GM23338 (cell line): ENCODE data around the gene SMURF2. TPM values are rescaled to one million over a fixed set of nuclear protein-coding genes. Genes with fewer than 3 reads are reported as not detected.

Source experiments
- ATAC-seq: fragments of 200-7000 bp; cut with Tn5 transposase; 3 replicates; pipeline ENCODE4 v1.9.1; 2020
- DNase-seq: peaks from one replicate; pipeline ENCODE4 v3.0.0-alpha.2; 2015; ENCODE audit warnings: low spot score
- H2AFZ ChIP-seq: fragments of 200-600 bp; sonication (generic); 2 replicates; pipeline ENCODE4 v1.8.0; 2016; ENCODE audit warnings: antibody characterized with exemption, mild to moderate bottlenecking, moderate library complexity
- H3F3A ChIP-seq: fragments of 200-600 bp; sonication (generic); replicated peaks from 2 replicates; pipeline ENCODE4 v1.8.0; 2017; ENCODE audit warnings: antibody characterized with exemption, mixed run types, low read depth
- H3K27ac ChIP-seq: fragments of 200-600 bp; sonication (generic); 2 replicates; pipeline ENCODE4 v1.6.1; 2016; ENCODE audit warnings: low read depth
- H3K27me3 ChIP-seq: fragments of 200-600 bp; sonication (generic); 2 replicates; pipeline ENCODE4 v1.8.0; 2016; ENCODE audit warnings: mild to moderate bottlenecking, mixed run types, moderate library complexity; ENCODE audit not compliant: insufficient read depth
- H3K36me3 ChIP-seq: fragments of 200-600 bp; sonication (generic); 2 replicates; pipeline ENCODE4 v1.8.0; 2016; ENCODE audit warnings: mild to moderate bottlenecking; ENCODE audit not compliant: insufficient read depth
- H3K4me1 ChIP-seq: fragments of 200-600 bp; sonication (generic); 2 replicates; pipeline ENCODE4 v1.8.0; 2016; ENCODE audit warnings: mild to moderate bottlenecking, moderate library complexity; ENCODE audit not compliant: insufficient read depth
- H3K4me2 ChIP-seq: fragments of 200-600 bp; sonication (generic); 2 replicates; pipeline ENCODE4 v1.7.1; 2017; ENCODE audit warnings: mixed run types
- H3K4me3 ChIP-seq: fragments of 200-600 bp; sonication (generic); 2 replicates; pipeline ENCODE4 v1.6.1; 2016; ENCODE audit warnings: mixed run types
- H3K79me2 ChIP-seq: fragments of 200-600 bp; sonication (generic); replicated peaks from 2 replicates; pipeline ENCODE4 v1.8.0; 2017; ENCODE audit warnings: mild to moderate bottlenecking; ENCODE audit not compliant: insufficient read depth
- H3K9me2 ChIP-seq: fragments of 200-600 bp; sonication (generic); 2 replicates; pipeline ENCODE4 v1.8.0; 2017; ENCODE audit not compliant: insufficient read depth
- H4K20me1 ChIP-seq: fragments of 200-600 bp; sonication (generic); replicated peaks from 2 replicates; pipeline ENCODE4 v1.8.0; 2017; ENCODE audit warnings: mild to moderate bottlenecking; ENCODE audit not compliant: insufficient read depth
- H3K27ac Mint-ChIP-seq: 2 replicates; pipeline ENCODE4 v1.8.0; 2020; ENCODE audit warnings: inconsistent platforms, mild to moderate bottlenecking, moderate library complexity, mixed read lengths
- H3K27me3 Mint-ChIP-seq: 3 replicates; pipeline ENCODE4 v1.8.0; 2022; ENCODE audit warnings: low read depth, mild to moderate bottlenecking, moderate library complexity, mixed read lengths, inconsistent platforms; ENCODE audit not compliant: insufficient read depth, poor library complexity
- H3K36me3 Mint-ChIP-seq: 3 replicates; pipeline ENCODE4 v1.8.0; 2021; ENCODE audit warnings: low read depth, mild to moderate bottlenecking, inconsistent platforms, moderate library complexity, mixed read lengths
- H3K4me1 Mint-ChIP-seq: 3 replicates; pipeline ENCODE4 v1.8.0; 2020; ENCODE audit warnings: mild to moderate bottlenecking, inconsistent platforms, mixed read lengths
- H3K4me3 Mint-ChIP-seq: 3 replicates; pipeline ENCODE4 v1.8.0; 2021; ENCODE audit warnings: moderate library complexity, mild to moderate bottlenecking, inconsistent platforms, mixed read lengths
- H3K9me3 Mint-ChIP-seq: 3 replicates; pipeline ENCODE4 v1.8.0; 2020; ENCODE audit warnings: moderate library complexity, mild to moderate bottlenecking, inconsistent platforms, mixed read lengths
- CREB1 ChIP-seq: fragments of 250-450 bp; sonication (Bioruptor Pico); IDR thresholded peaks from 2 replicates; pipeline ENCODE4 v1.5.0; 2020; ENCODE audit warnings: low read depth, mild to moderate bottlenecking, moderate library complexity
- EZH2 ChIP-seq: fragments of 200-600 bp; sonication (generic); IDR thresholded peaks from one replicate; pipeline ENCODE4 v1.8.0; 2017; ENCODE audit warnings: antibody characterized with exemption, mild to moderate bottlenecking, low read depth; ENCODE audit not compliant: unreplicated experiment
- EZH2phosphoT487 ChIP-seq: fragments of 200-600 bp; sonication (generic); IDR thresholded peaks from one replicate; pipeline ENCODE4 v1.8.1; 2018; ENCODE audit warnings: antibody characterized with exemption; ENCODE audit not compliant: unreplicated experiment
- JUNB ChIP-seq: IDR thresholded peaks from one replicate; pipeline ENCODE4 v1.6.1; 2016; ENCODE audit warnings: antibody characterized with exemption; ENCODE audit not compliant: unreplicated experiment
- NANOG ChIP-seq: IDR thresholded peaks from 2 replicates; pipeline ENCODE4 v1.6.1; 2016; ENCODE audit warnings: antibody characterized with exemption, borderline replicate concordance
- POLR2AphosphoS5 ChIP-seq: IDR thresholded peaks from 2 replicates; pipeline ENCODE4 v1.6.1; 2016; ENCODE audit warnings: antibody characterized with exemption, low read depth
- STAT1 ChIP-seq: IDR thresholded peaks from one replicate; pipeline ENCODE4 v1.6.1; 2016; ENCODE audit warnings: antibody characterized with exemption; ENCODE audit not compliant: unreplicated experiment
- ZNF114 ChIP-seq: fragments of 250-450 bp; sonication (Bioruptor Pico); IDR thresholded peaks from 2 replicates; pipeline ENCODE4 v1.5.0; 2020; ENCODE audit warnings: mild to moderate bottlenecking, moderate library complexity
- ZNF331 ChIP-seq: fragments of 250-450 bp; sonication (Bioruptor Pico); IDR thresholded peaks from 2 replicates; pipeline ENCODE4 v1.5.0; 2020; ENCODE audit warnings: low read depth, mild to moderate bottlenecking, moderate library complexity
- polyA plus RNA-seq: library from polyadenylated mRNA; unstranded; fragments of >200 nt; fragmentation: Nextera tagmentation; extraction: Ambion mirVana; gene quantifications from 2 replicates; pipeline ENCODE4 v1.2.1, GENCODE V29; 2016
- total RNA-seq: library from RNA; depleted of rRNA; stranded (reverse); fragments of >200 nt; shearing (Covaris generic); gene quantifications from 2 replicates; pipeline ENCODE4 v1.2.3, GENCODE V29; 2014
- TF ChIP-seq, protein P1 (sequence below): IDR thresholded peaks from one replicate; pipeline ENCODE4 v1.6.1; 2018; ENCODE audit warnings: antibody characterized with exemption; ENCODE audit not compliant: unreplicated experiment
- TF ChIP-seq, protein P2 (sequence below): fragments of 250-450 bp; sonication (Bioruptor Pico); IDR thresholded peaks from 2 replicates; pipeline ENCODE4 v1.5.0; 2020; ENCODE audit warnings: mild to moderate bottlenecking, moderate library complexity
- TF ChIP-seq, protein P3 (sequence below), 2 experiments: fragments of 200-600 bp in 1 of 2; sonication (generic) in 1 of 2; conservative IDR thresholded peaks; 2 replicates each; pipeline versions ENCODE4 v1.5.1 to v1.6.1; 2016 to 2017; ENCODE audit warnings: antibody characterized with exemption in 2 of 2, low read depth in 2 of 2, mild to moderate bottlenecking in 2 of 2, moderate library complexity in 1 of 2
- TF ChIP-seq, protein P4 (sequence below): IDR thresholded peaks from 2 replicates; pipeline ENCODE4 v1.6.1; 2016; ENCODE audit warnings: antibody characterized with exemption

The SMURF2 gene
- total and polyA plus RNA-seq, 2 experiments from 2014 or later: 12.1 to 29.6 TPM

DNA sequence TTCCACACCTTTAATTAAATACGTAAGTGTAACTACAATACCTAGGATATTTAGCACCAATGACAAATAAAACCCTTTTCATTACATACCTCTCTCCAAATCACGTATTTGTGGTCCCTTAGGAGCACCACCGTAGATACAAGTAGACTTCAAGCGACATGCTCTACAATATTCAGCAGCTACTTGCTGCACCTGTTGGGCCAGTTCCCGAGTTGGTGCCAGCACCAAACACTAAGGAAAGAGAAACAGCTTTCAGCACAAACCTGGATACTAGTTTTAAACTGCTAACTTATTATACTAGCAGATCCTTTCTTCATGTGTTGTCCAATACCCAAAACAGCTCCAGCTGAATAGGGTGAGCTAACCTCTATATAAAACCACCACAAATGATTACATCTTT lies 158.8 kb downstream of the SMURF2 start:
- peaks cover 64% of the 10 kb centered on the region for H3K36me3 ChIP-seq
- H3K27me3 ChIP-seq: no peaks in the 10 kb centered on the region
- H3K27ac Mint-ChIP-seq: 0 out of 2 replicates have a peak overlapping the region, but pooled peaks have one; percentile 44
- no peak for ATAC-seq
- peak overlapping the region; percentile 100; the same call in 1 of the 2 replicates for H3K4me3 ChIP-seq
- H3K4me1 Mint-ChIP-seq: peaks cover 62% of the 10 kb centered on the region
- peak overlapping the region; percentile 71 for H3K27ac ChIP-seq
- H3K36me3 Mint-ChIP-seq: peaks cover 88% of the 10 kb centered on the region
- no peak overlapping the region for H2AFZ ChIP-seq
- no peak overlapping the region for H3K4me2 ChIP-seq
- H4K20me1 ChIP-seq: peaks cover 64% of the 10 kb centered on the region
- H3K4me1 ChIP-seq: peaks cover 8% of the 10 kb centered on the region; the same call in 1 of the 2 replicates
- H3K27me3 Mint-ChIP-seq: peaks cover 27% of the 10 kb centered on the region
- DNase-seq: no peak
- H3K9me2 ChIP-seq: no peaks in the 10 kb centered on the region
- H3K4me3 Mint-ChIP-seq: peak overlapping the region; percentile 36; the same call in 2 of the 3 replicates
- peaks cover 4% of the 10 kb centered on the region; the same call in 1 of the 3 replicates for H3K9me3 Mint-ChIP-seq
- TF ChIP-seq ZNF114 (no peak), CREB1 (CRISPR knock-in tag) (no peak), EZH2 (no peak), STAT1 (no peak), ZNF331 (no peak), POLR2AphosphoS5 (no peak), NANOG (no peak), EZH2phosphoT487 (no peak), JUNB (no peak)
- TF ChIP-seq, protein P1, sequence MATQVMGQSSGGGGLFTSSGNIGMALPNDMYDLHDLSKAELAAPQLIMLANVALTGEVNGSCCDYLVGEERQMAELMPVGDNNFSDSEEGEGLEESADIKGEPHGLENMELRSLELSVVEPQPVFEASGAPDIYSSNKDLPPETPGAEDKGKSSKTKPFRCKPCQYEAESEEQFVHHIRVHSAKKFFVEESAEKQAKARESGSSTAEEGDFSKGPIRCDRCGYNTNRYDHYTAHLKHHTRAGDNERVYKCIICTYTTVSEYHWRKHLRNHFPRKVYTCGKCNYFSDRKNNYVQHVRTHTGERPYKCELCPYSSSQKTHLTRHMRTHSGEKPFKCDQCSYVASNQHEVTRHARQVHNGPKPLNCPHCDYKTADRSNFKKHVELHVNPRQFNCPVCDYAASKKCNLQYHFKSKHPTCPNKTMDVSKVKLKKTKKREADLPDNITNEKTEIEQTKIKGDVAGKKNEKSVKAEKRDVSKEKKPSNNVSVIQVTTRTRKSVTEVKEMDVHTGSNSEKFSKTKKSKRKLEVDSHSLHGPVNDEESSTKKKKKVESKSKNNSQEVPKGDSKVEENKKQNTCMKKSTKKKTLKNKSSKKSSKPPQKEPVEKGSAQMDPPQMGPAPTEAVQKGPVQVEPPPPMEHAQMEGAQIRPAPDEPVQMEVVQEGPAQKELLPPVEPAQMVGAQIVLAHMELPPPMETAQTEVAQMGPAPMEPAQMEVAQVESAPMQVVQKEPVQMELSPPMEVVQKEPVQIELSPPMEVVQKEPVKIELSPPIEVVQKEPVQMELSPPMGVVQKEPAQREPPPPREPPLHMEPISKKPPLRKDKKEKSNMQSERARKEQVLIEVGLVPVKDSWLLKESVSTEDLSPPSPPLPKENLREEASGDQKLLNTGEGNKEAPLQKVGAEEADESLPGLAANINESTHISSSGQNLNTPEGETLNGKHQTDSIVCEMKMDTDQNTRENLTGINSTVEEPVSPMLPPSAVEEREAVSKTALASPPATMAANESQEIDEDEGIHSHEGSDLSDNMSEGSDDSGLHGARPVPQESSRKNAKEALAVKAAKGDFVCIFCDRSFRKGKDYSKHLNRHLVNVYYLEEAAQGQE: no peak
- TF ChIP-seq, protein P2, sequence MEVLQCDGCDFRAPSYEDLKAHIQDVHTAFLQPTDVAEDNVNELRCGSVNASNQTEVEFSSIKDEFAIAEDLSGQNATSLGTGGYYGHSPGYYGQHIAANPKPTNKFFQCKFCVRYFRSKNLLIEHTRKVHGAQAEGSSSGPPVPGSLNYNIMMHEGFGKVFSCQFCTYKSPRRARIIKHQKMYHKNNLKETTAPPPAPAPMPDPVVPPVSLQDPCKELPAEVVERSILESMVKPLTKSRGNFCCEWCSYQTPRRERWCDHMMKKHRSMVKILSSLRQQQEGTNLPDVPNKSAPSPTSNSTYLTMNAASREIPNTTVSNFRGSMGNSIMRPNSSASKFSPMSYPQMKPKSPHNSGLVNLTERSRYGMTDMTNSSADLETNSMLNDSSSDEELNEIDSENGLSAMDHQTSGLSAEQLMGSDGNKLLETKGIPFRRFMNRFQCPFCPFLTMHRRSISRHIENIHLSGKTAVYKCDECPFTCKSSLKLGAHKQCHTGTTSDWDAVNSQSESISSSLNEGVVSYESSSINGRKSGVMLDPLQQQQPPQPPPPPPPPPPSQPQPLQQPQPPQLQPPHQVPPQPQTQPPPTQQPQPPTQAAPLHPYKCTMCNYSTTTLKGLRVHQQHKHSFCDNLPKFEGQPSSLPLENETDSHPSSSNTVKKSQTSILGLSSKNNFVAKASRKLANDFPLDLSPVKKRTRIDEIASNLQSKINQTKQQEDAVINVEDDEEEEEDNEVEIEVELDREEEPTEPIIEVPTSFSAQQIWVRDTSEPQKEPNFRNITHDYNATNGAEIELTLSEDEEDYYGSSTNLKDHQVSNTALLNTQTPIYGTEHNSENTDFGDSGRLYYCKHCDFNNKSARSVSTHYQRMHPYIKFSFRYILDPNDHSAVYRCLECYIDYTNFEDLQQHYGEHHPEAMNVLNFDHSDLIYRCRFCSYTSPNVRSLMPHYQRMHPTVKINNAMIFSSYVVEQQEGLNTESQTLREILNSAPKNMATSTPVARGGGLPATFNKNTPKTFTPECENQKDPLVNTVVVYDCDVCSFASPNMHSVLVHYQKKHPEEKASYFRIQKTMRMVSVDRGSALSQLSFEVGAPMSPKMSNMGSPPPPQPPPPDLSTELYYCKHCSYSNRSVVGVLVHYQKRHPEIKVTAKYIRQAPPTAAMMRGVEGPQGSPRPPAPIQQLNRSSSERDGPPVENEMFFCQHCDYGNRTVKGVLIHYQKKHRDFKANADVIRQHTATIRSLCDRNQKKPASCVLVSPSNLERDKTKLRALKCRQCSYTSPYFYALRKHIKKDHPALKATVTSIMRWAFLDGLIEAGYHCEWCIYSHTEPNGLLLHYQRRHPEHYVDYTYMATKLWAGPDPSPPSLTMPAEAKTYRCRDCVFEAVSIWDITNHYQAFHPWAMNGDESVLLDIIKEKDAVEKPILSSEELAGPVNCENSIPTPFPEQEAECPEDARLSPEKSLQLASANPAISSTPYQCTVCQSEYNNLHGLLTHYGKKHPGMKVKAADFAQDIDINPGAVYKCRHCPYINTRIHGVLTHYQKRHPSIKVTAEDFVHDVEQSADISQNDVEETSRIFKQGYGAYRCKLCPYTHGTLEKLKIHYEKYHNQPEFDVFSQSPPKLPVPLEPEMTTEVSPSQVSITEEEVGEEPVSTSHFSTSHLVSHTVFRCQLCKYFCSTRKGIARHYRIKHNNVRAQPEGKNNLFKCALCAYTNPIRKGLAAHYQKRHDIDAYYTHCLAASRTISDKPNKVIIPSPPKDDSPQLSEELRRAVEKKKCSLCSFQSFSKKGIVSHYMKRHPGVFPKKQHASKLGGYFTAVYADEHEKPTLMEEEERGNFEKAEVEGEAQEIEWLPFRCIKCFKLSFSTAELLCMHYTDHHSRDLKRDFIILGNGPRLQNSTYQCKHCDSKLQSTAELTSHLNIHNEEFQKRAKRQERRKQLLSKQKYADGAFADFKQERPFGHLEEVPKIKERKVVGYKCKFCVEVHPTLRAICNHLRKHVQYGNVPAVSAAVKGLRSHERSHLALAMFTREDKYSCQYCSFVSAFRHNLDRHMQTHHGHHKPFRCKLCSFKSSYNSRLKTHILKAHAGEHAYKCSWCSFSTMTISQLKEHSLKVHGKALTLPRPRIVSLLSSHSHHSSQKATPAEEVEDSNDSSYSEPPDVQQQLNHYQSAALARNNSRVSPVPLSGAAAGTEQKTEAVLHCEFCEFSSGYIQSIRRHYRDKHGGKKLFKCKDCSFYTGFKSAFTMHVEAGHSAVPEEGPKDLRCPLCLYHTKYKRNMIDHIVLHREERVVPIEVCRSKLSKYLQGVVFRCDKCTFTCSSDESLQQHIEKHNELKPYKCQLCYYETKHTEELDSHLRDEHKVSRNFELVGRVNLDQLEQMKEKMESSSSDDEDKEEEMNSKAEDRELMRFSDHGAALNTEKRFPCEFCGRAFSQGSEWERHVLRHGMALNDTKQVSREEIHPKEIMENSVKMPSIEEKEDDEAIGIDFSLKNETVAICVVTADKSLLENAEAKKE (CRISPR knock-in tag): no peak
- TF ChIP-seq, protein P3, sequence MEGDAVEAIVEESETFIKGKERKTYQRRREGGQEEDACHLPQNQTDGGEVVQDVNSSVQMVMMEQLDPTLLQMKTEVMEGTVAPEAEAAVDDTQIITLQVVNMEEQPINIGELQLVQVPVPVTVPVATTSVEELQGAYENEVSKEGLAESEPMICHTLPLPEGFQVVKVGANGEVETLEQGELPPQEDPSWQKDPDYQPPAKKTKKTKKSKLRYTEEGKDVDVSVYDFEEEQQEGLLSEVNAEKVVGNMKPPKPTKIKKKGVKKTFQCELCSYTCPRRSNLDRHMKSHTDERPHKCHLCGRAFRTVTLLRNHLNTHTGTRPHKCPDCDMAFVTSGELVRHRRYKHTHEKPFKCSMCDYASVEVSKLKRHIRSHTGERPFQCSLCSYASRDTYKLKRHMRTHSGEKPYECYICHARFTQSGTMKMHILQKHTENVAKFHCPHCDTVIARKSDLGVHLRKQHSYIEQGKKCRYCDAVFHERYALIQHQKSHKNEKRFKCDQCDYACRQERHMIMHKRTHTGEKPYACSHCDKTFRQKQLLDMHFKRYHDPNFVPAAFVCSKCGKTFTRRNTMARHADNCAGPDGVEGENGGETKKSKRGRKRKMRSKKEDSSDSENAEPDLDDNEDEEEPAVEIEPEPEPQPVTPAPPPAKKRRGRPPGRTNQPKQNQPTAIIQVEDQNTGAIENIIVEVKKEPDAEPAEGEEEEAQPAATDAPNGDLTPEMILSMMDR (conservative IDR thresholded peaks at IDR 0.05; ENCODE audit: low read depth in 2 of 2): no peak
- TF ChIP-seq, protein P4, sequence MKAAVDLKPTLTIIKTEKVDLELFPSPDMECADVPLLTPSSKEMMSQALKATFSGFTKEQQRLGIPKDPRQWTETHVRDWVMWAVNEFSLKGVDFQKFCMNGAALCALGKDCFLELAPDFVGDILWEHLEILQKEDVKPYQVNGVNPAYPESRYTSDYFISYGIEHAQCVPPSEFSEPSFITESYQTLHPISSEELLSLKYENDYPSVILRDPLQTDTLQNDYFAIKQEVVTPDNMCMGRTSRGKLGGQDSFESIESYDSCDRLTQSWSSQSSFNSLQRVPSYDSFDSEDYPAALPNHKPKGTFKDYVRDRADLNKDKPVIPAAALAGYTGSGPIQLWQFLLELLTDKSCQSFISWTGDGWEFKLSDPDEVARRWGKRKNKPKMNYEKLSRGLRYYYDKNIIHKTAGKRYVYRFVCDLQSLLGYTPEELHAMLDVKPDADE: no peak
- peaks cover 83% of the 10 kb centered on the region for H3K79me2 ChIP-seq
- peaks cover 59% of the 10 kb centered on the region for H3F3A ChIP-seq
